IMR-90 (cell line): ENCODE measurements around the gene CDC5L. TPM values are rescaled to one million over a fixed set of nuclear protein-coding genes. Genes with fewer than 3 reads are reported as not detected.

Source experiments
- ATAC-seq: fragments of 200-7000 bp; cut with Tn5 transposase; 2 replicates; pipeline ENCODE4 v1.9.1; 2020; ENCODE audit warnings: low read depth, mild to moderate bottlenecking, moderate library complexity
- BruUV-seq: library from RNA; stranded (reverse); fragments of 400-500 nt; replicated peaks from 2 replicates; lab custom pipeline; 2021; lab: Mats Ljungman, UMichigan
- CTCF ChIA-PET: fragments of 300-600 bp; formaldehyde crosslinking; extraction: SDS; loops from one replicate; lab custom pipeline; 2021; ENCODE audit warnings: antibody characterized with exemption; lab: Yijun Ruan, JAX
- POLR2A ChIA-PET: fragments of 300-600 bp; sonication (Branson Sonifier 250); formaldehyde crosslinking; loops from one replicate; lab custom pipeline; 2022; ENCODE audit warnings: antibody characterized with exemption; ENCODE audit not compliant: unreplicated experiment; lab: Charles Lee
- DNase-seq: peaks from one replicate; pipeline ENCODE4 v3.0.0; 2013
- H2AFZ ChIP-seq: replicated peaks from 2 replicates; pipeline ENCODE3; 2013; ENCODE audit warnings: low read length, mild to moderate bottlenecking; ENCODE audit not compliant: poor library complexity
- H2AK5ac ChIP-seq: 2 replicates; pipeline ENCODE4 v1.6.1; 2013; ENCODE audit warnings: low read depth, low read length, inconsistent platforms
- H2AK9ac ChIP-seq: replicated peaks from 2 replicates; pipeline ENCODE3; 2013; ENCODE audit warnings: mild to moderate bottlenecking, low read depth, low read length, moderate library complexity; ENCODE audit not compliant: poor library complexity
- H2BK120ac ChIP-seq: 2 replicates; pipeline ENCODE4 v1.6.1; 2013; ENCODE audit warnings: low read depth, low read length, inconsistent platforms
- H2BK15ac ChIP-seq: 3 replicates; pipeline ENCODE4 v1.6.1; 2013; ENCODE audit warnings: low read depth, low read length, inconsistent platforms
- H2BK20ac ChIP-seq: 2 replicates; pipeline ENCODE4 v1.6.1; 2013; ENCODE audit warnings: low read depth, mild to moderate bottlenecking, inconsistent platforms, low read length, moderate library complexity
- H2BK5ac ChIP-seq: 2 replicates; pipeline ENCODE4 v1.6.1; 2013; ENCODE audit warnings: mild to moderate bottlenecking, low read depth, low read length, inconsistent platforms; ENCODE audit not compliant: poor library complexity, severe bottlenecking
- H3K14ac ChIP-seq: replicated peaks from 2 replicates; pipeline ENCODE4 v1.6.1; 2013; ENCODE audit warnings: low read depth, low read length, inconsistent platforms
- H3K18ac ChIP-seq: 2 replicates; pipeline ENCODE4 v1.6.1; 2013; ENCODE audit warnings: low read depth, low read length, control low read depth
- H3K23ac ChIP-seq: 2 replicates; pipeline ENCODE4 v1.6.1; 2013; ENCODE audit warnings: low read depth, low read length, inconsistent platforms
- H3K27ac ChIP-seq: 2 replicates; pipeline ENCODE4 v1.5.1; 2013; ENCODE audit warnings: mild to moderate bottlenecking, control low read depth, low read length; ENCODE audit not compliant: insufficient read depth
- H3K27me3 ChIP-seq: 2 replicates; pipeline ENCODE4 v1.6.1; 2013; ENCODE audit warnings: low read length; ENCODE audit not compliant: control insufficient read depth, insufficient read depth
- H3K36me3 ChIP-seq: 2 replicates; pipeline ENCODE4 v1.6.1; 2013; ENCODE audit warnings: low read length, mixed read lengths; ENCODE audit not compliant: control insufficient read depth, insufficient read depth
- H3K4ac ChIP-seq: 2 replicates; pipeline ENCODE4 v1.6.1; 2013; ENCODE audit warnings: low read depth, low read length, inconsistent platforms
- H3K4me1 ChIP-seq: 2 replicates; pipeline ENCODE4 v1.6.1; 2013; ENCODE audit warnings: low read length, mixed read lengths; ENCODE audit not compliant: control insufficient read depth, insufficient read depth
- H3K4me2 ChIP-seq: 2 replicates; pipeline ENCODE4 v1.6.1; 2013; ENCODE audit warnings: low read depth, mild to moderate bottlenecking, control low read depth, low read length, moderate library complexity
- H3K4me3 ChIP-seq: 2 replicates; pipeline ENCODE4 v1.5.1; 2013; ENCODE audit warnings: low read depth, mild to moderate bottlenecking, control low read depth, low read length, moderate library complexity; ENCODE audit not compliant: insufficient read depth
- H3K56ac ChIP-seq: 2 replicates; pipeline ENCODE4 v1.6.1; 2013; ENCODE audit warnings: low read length, inconsistent platforms; ENCODE audit not compliant: insufficient read depth; ENCODE audit errors: extremely low read depth
- H3K79me1 ChIP-seq, 2 experiments: 2 replicates each; pipeline ENCODE4 v1.6.1; 2013; ENCODE audit warnings: low read length in 2 of 2, inconsistent platforms in 1 of 2, low read depth in 1 of 2
- H3K9ac ChIP-seq: 2 replicates; pipeline ENCODE4 v1.6.1; 2013; ENCODE audit warnings: low read depth, low read length, control low read depth
- H3K9me1 ChIP-seq: 2 replicates; pipeline ENCODE4 v1.6.1; 2013; ENCODE audit warnings: low read length, inconsistent platforms; ENCODE audit not compliant: insufficient read depth
- H3K9me3 ChIP-seq: 2 replicates; pipeline ENCODE4 v1.6.1; 2013; ENCODE audit warnings: low read length; ENCODE audit not compliant: control insufficient read depth, insufficient read depth
- H4K20me1 ChIP-seq: 2 replicates; pipeline ENCODE4 v1.6.1; 2013; ENCODE audit warnings: low read length, inconsistent platforms; ENCODE audit not compliant: insufficient read depth
- H4K5ac ChIP-seq: 2 replicates; pipeline ENCODE4 v1.6.1; 2013; ENCODE audit warnings: mild to moderate bottlenecking, low read depth, low read length, control low read depth
- H4K8ac ChIP-seq, 2 experiments: 2 replicates each; pipeline ENCODE4 v1.6.1; 2013; ENCODE audit warnings: low read depth in 2 of 2, low read length in 2 of 2, control low read depth in 1 of 2, inconsistent platforms in 1 of 2
- H4K91ac ChIP-seq: 2 replicates; pipeline ENCODE4 v1.6.1; 2013; ENCODE audit warnings: low read depth, low read length, inconsistent platforms; ENCODE audit not compliant: insufficient read depth
- BHLHE40 ChIP-seq: fragments of 150-350 bp; IDR thresholded peaks from 2 replicates; pipeline ENCODE4 v1.6.1; 2016; ENCODE audit warnings: mild to moderate bottlenecking, low read depth, low read length
- CEBPB ChIP-seq: IDR thresholded peaks from 2 replicates; pipeline ENCODE4 v1.6.1; 2012; ENCODE audit warnings: low read depth, low read length, improper control_type of control experiment
- FOS ChIP-seq: fragments of 150-350 bp; IDR thresholded peaks from 2 replicates; pipeline ENCODE4 v1.6.1; 2016; ENCODE audit warnings: low read depth, low read length
- MAFK ChIP-seq: IDR thresholded peaks from 2 replicates; pipeline ENCODE4 v1.6.1; 2012; ENCODE audit warnings: low read depth, low read length, improper control_type of control experiment
- MXI1 ChIP-seq: IDR thresholded peaks from 2 replicates; pipeline ENCODE4 v1.6.1; 2012; ENCODE audit warnings: low read depth, mild to moderate bottlenecking, low read length, moderate library complexity, borderline replicate concordance
- NFE2L2 ChIP-seq: fragments of 150-350 bp; IDR thresholded peaks from 2 replicates; pipeline ENCODE4 v1.6.1; 2016; ENCODE audit warnings: low read depth, mild to moderate bottlenecking, low read length
- RAD21 ChIP-seq: IDR thresholded peaks from 2 replicates; pipeline ENCODE4 v1.6.1; 2012; ENCODE audit warnings: low read length, improper control_type of control experiment
- RCOR1 ChIP-seq: IDR thresholded peaks from 2 replicates; pipeline ENCODE4 v1.6.1; 2012; ENCODE audit warnings: mild to moderate bottlenecking, low read length, improper control_type of control experiment; ENCODE audit not compliant: insufficient replicate concordance
- RFX5 ChIP-seq: IDR thresholded peaks from 2 replicates; pipeline ENCODE4 v1.8.0; 2012; ENCODE audit warnings: low read depth, mild to moderate bottlenecking, low read length, moderate library complexity
- SMC3 ChIP-seq: fragments of 150-350 bp; IDR thresholded peaks from 2 replicates; pipeline ENCODE4 v1.6.1; 2016; ENCODE audit warnings: low read depth, mild to moderate bottlenecking, antibody characterized with exemption, low read length, moderate library complexity
- USF2 ChIP-seq: fragments of 150-350 bp; IDR thresholded peaks from 2 replicates; pipeline ENCODE4 v1.6.1; 2017; ENCODE audit warnings: mild to moderate bottlenecking, antibody characterized with exemption, low read length, low read depth
- WGBS, 2 experiments: methylation state at CpG; one replicate each; pipeline versions ENCODE4 v1.1.5 to v1.1.7; 2013; ENCODE audit warnings: missing lambda C conversion rate in 2 of 2; ENCODE audit not compliant: insufficient read length in 1 of 2; ENCODE audit errors: extremely low coverage in 2 of 2; 5-methylcytosine and 5-hydroxymethylcytosine counted together
- dilution Hi-C: fragments of 300-500 bp; cut with HindIII; formaldehyde crosslinking; loops from one replicate; pipeline ENCODE4 v1.14.3; 2018; ENCODE audit warnings: low sequenced_read_pairs; ENCODE audit not compliant: unreplicated experiment
- in situ Hi-C: fragments of 300-500 bp; cut with MboI; formaldehyde crosslinking; loops from 3 replicates; pipeline ENCODE4 v1.14.3; 2019; ENCODE audit warnings: low sequenced_read_pairs, inconsistent platforms, mixed read lengths
- intact Hi-C: fragments of 100-400 bp; cut with micrococcal nuclease; formaldehyde crosslinking; loops from 2 replicates; pipeline ENCODE4 v1.10.0; 2022
- polyA plus RNA-seq, 3 experiments: library from polyadenylated mRNA; depleted of rRNA; stranded (reverse); fragments of >200 nt; gene quantifications; 2 replicates each; pipeline ENCODE4 v1.2.3, GENCODE V29; 2012; ENCODE audit warnings: low replicate concordance in 1 of 3
- total RNA-seq: library from RNA; depleted of rRNA; stranded (reverse); fragments of >200 nt; gene quantifications from 2 replicates; pipeline ENCODE4 v1.2.3, GENCODE V29; 2012

The CDC5L gene
- total and polyA plus RNA-seq, 2 of the 4 experiments (the other 2 are of a cell fraction): 9.9 to 17.7 TPM

GRCh38 chr6:44415449-44415848 lies 27.9 kb downstream of the CDC5L start:
- no peak overlapping the region for H3K27ac ChIP-seq
- no peak overlapping the region for H3K14ac ChIP-seq
- no peak overlapping the region for H3K4ac ChIP-seq
- H2AFZ ChIP-seq: no peak overlapping the region
- ChIA-PET CTCF (no interaction called here), POLR2A (no interaction called here)
- DNase-seq (no peak), ATAC-seq (no peak)
- H3K23ac ChIP-seq: no peak overlapping the region
- peaks cover 7% of the 10 kb centered on the region for H3K9me1 ChIP-seq
- no peak overlapping the region for H3K9ac ChIP-seq
- H4K20me1 ChIP-seq: peaks cover 19% of the 10 kb centered on the region
- WGBS, 2 experiments: no CpG with 5 or more reads among the region's 2 CpGs
- no peak overlapping the region for H3K18ac ChIP-seq
- no peak overlapping the region for H2BK120ac ChIP-seq
- no peak overlapping the region for H2BK20ac ChIP-seq
- H2BK15ac ChIP-seq: no peak overlapping the region
- H2BK5ac ChIP-seq: no peak overlapping the region
- no peak overlapping the region for H3K4me3 ChIP-seq
- intact Hi-C loops (no loop called here), dilution Hi-C loops (no loop called here), in situ Hi-C loops (no loop called here)
- H3K4me1 ChIP-seq: peaks cover 2% of the 10 kb centered on the region
- H4K8ac ChIP-seq: no peak overlapping the region
- H3K56ac ChIP-seq: no peak overlapping the region
- no peaks in the 10 kb centered on the region for H3K27me3 ChIP-seq
- no peak overlapping the region for H2AK9ac ChIP-seq
- TF ChIP-seq RCOR1: no peak
- no peak for TF ChIP-seq FOS
- no peak for TF ChIP-seq NFE2L2
- no peak for TF ChIP-seq CEBPB
- no peak for TF ChIP-seq SMC3
- no peak for TF ChIP-seq USF2
- no peak for TF ChIP-seq MXI1
- TF ChIP-seq BHLHE40: no peak
- no peak for TF ChIP-seq RAD21
- no peak for TF ChIP-seq MAFK
- no peak for TF ChIP-seq RFX5
- no peak overlapping the region for H4K5ac ChIP-seq
- H3K79me1 ChIP-seq: peaks cover 32 to 48% of the 10 kb centered on the region in 2 experiments
- no peak overlapping the region for H2AK5ac ChIP-seq
- no TSS peak for BruUV-seq
- H3K4me2 ChIP-seq: no peak overlapping the region
- H3K36me3 ChIP-seq: peaks cover 27% of the 10 kb centered on the region
- H4K91ac ChIP-seq: no peak overlapping the region
- H3K9me3 ChIP-seq: no peaks in the 10 kb centered on the region
